GM18519 (cell line): ENCODE results near the gene FNDC3B.

ENCODE experiments used
- ATAC-seq: cut with Tn5 transposase; IDR thresholded peaks from one replicate; pipeline ENCODE4 v1.9.1; 2021; ENCODE audit warnings: mild to moderate bottlenecking, moderate library complexity; ENCODE audit not compliant: unreplicated experiment, low FRiP score

The FNDC3B gene

GRCh38 chr3:172296248-172296974 lies 257.0 kb downstream of the FNDC3B start:
- ATAC-seq: no peak

GRCh38 chr3:172296975-172297332 lies 257.6 kb downstream of the FNDC3B start:
- no peak for ATAC-seq

- ATAC-seq: no peak
Measured at GRCh38 chr3:172298247-172298646, 258.9 kb downstream of the FNDC3B start.

DNA sequence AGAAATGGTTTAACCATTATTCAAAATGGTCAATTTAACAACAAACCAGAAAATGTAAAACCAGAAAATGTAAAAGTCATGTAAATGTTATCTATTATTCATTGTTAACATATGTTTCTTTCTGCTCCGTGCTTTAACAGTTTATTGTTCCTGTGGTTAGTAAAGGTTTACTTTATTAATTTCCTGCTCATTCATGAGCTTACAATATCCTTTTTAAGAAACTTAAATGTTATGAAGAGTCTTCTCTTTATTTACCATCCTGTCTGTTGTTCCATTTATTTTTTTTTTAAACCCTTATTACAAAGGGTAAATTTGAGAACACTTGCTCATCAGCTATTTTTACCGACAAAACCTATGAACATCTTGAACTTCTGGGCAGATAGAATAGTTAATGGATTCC lies 260.8 kb downstream of the FNDC3B start:
- ATAC-seq: no peak

DNA sequence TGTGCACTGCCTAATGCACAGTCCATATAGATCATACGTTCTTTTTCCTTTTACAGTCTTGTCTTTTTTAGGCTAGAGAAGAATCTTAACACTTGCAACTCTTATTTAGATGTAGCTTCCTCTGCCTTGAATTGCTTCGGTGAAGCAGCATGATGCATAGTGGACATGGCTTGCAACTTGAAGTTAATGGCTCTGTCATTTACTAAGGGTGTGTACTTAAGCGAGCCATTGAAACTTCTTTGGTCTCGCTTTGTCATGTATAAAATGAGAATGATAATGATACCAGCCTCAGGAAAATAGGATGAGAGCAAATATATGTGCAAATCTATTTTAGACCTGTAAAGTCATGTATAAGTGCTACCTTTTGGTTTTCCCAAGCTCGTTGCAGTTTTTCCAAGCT lies 261.5 kb downstream of the FNDC3B start:
- no peak for ATAC-seq

DNA sequence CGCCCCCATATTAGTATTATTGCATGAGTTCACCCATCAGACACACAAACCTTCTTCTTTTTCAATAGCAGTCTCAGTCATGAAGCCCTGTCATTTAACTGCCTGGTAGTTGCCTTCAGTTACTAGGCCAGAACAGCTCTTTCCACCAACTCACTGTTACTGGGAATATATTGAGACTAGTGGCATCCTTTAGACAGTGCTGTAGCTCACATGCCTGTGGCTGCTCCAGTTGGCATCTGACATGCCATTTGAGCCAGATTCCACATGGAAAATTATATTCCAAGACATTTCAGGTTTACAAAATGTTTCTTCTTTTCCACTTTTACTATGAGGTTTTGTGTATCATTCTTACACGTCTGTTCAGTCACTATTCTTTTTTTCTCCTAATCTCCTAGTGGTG lies 262.8 kb downstream of the FNDC3B start:
- no peak for ATAC-seq

GRCh38 chr3:172303181-172303580 lies 263.8 kb downstream of the FNDC3B start:
- ATAC-seq: no peak

DNA sequence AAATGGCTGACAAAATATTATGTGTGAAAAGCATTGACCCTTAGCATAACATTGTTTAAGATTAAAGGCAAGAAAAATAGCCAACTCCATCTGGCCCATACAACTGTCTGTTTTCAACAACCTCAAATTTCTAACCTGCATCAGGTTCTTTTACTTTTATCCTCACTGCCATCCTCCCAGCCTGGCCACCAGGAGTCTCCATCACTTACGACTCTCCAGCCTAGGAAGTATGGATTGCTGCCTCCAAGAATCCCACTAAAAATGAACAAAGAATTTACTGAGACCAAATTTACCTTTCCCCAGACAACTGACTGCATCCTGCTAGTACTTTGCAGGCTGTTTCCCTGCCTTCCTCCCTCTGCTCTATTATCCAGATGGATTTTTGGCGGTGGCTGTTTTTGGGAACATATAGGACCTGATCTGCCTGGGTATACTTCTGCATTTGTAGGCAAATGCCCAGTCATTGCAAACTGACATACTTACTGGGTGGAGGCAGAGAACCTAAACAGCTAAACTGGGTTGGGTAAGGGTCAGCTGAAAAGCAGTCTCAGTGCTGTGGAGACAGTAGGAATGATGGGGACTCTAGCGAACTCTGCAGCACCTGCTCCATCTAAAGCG lies 264.7 kb downstream of the FNDC3B start:
- ATAC-seq: no peak

GRCh38 chr3:172305552-172305951 lies 266.2 kb downstream of the FNDC3B start:
- no peak for ATAC-seq

- ATAC-seq: no peak
Measured at GRCh38 chr3:172305974-172306373, 266.6 kb downstream of the FNDC3B start.

GRCh38 chr3:172307141-172307560 lies 267.8 kb downstream of the FNDC3B start:
- no peak for ATAC-seq

DNA sequence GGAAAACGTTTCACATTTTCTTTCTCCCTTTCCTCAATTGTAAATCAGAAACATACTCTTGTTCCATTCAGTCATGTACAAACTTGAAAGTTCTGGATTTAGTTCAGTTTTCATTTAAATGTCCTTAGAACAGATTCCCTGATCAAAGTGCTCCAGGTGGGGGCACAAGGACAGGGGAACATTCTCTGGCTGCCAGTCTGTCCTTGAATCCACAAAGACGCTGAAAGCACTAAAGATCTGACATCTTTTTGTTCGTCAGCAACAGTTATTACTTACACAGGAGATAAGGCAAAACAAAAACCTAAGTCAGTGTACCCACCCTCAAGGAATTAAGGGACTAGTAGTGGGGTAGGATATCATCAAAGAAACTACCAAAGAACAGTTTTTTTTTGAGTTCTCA lies 269.7 kb downstream of the FNDC3B start:
- no peak for ATAC-seq

- no peak for ATAC-seq
Measured at GRCh38 chr3:172309741-172310427, 270.5 kb downstream of the FNDC3B start.

DNA sequence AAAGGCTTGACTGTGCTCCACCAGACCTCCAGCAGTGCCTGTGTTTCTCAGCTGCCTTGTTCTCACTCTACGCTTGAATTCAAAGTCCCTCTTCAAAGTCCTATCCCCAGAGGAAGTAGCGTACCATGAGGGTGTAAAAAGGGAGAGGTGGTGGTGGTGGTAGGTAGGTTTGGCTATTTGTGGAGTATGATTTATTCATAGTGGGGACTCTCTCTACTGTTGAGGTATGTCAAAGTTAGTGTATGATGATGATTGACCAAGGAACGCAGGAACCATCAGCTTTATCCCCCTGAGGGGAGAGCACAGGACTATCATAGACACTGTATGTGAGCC lies 271.0 kb downstream of the FNDC3B start:
- ATAC-seq: no peak

- no peak for ATAC-seq
Measured at GRCh38 chr3:172311217-172311616, 271.8 kb downstream of the FNDC3B start.

DNA sequence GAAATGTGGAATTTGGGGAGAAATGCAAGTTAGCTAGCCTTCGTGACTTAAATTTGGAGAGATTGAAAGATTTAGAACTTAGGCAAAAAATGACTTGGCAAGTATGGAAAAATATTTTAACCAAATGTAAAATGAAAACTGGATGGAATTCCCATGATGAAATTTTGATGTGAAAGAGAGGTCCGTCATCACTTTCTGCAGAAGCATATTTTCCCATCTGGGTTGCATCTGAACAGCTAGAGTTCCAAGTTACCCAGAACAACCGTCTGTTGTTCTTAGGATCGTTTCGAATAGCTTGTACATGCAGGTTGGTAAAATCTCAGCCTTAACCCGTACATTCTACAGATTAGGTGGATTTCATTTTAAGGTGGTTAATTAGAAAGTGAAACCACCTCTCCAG lies 272.6 kb downstream of the FNDC3B start:
- ATAC-seq: no peak

DNA sequence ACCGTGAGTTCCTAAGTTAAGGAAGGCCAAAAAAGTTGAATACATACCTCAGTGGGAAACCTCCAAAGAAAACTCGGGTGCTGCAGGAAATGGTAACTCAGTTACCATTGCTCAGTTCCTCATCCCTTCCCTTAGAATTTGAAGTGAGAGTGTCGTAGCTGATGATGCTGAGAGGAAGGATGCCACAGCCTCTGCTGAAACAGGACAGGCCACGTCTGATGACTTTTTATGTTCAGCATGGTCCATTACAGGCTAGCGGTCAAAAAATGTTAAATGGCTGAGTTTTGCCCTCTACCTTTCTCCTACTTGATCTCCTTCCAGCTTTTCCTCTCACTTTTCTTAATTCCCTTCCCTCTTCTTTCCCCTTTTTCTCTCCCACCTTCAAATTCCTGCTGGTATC lies 273.3 kb downstream of the FNDC3B start:
- no peak for ATAC-seq

DNA sequence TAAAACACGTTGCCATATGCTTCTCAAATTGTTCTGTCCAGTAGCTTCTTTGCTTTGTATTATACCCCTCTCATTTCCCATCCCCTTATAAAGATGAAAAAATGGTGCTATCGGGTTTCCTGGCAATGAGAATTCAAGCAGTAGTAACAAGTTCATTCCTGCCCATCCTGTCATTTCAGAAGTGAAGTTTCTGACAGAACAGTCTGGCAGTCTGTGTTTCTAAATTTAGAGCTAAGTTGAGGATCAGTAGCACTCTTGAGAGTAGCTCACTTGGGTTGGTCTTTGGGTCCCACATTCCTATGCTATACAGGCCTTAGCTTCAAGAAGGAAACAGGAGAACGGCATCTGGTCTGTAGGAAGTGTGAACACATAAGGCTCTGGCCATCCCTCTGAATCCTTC lies 274.3 kb downstream of the FNDC3B start:
- ATAC-seq: no peak

GRCh38 chr3:172314591-172315160 lies 275.3 kb downstream of the FNDC3B start:
- no peak for ATAC-seq

DNA sequence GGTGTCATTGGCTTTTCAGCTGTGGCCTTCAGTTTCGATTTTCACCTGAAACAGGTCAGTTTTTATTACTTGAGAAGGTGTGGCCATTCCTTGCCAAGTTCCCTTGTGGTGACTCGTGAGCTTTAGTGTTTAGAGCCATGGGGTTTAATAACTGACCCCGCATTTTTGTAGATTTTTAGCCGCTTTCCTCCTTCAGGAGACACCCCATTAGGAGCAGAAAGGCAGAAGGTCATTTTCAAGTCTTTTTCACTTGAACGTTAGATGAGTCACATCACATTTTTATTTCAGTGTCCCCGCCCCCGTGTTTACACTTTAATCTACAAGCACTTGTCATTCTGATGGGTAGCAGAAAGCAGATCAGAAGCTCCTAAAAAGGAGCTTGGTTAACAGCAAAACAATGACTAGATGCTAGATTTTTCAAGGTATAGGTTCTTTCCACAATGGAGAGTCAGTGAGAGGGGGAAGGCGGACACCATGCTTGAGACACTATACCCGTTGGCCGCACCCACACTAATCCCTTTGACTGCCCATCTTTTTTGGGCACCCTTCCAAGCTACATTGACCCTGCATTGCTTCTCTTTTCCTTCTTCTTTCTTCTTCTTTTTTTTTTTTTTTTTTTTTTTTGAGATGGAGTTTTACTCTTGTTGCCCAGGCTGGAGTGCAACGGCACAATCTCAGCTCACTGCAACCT lies 276.2 kb downstream of the FNDC3B start:
- ATAC-seq: no peak

DNA sequence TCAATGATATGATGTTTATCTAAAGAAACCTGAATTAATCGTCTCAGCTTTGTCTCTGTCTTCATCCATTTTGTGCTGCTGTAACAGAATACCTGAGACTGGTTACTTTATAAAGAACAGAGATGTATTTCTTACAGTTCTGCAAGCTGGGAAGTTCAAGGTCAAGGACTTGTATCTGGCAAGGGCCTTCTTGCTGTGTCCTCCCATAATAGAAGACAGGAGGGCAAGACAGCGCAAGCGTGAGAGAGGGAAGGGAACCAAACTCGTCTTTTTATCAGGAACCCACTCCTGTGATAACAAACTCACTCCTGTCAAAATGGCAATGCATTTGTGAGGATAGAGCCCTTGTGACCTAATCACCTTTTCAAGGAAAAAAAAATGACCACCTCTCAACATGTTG lies 277.4 kb downstream of the FNDC3B start:
- no peak for ATAC-seq
